Ishikawa (cell line): ENCODE measurements around the gene TMEM217.

ENCODE experiments used
- CEBPB ChIP-seq: IDR thresholded peaks from 2 replicates; pipeline ENCODE4 v1.6.1; 2012
- CREB1 ChIP-seq: IDR thresholded peaks from 2 replicates; pipeline ENCODE4 v1.6.1; 2012; ENCODE audit warnings: low read depth
- EGR1 ChIP-seq: IDR thresholded peaks from 2 replicates; pipeline ENCODE4 v1.6.1; 2012
- EP300 ChIP-seq: IDR thresholded peaks from 2 replicates; pipeline ENCODE4 v1.6.1; 2012; ENCODE audit warnings: borderline replicate concordance
- NFIC ChIP-seq: IDR thresholded peaks from 2 replicates; pipeline ENCODE4 v1.6.1; 2012
- RAD21 ChIP-seq: IDR thresholded peaks from 2 replicates; pipeline ENCODE4 v1.6.1; 2012; ENCODE audit warnings: low read depth
- TCF12 ChIP-seq: IDR thresholded peaks from 2 replicates; pipeline ENCODE4 v1.6.1; 2012; ENCODE audit warnings: low read depth
- YY1 ChIP-seq: IDR thresholded peaks from 2 replicates; pipeline ENCODE4 v1.6.1; 2012; ENCODE audit warnings: low read depth
- ZBTB7A ChIP-seq: IDR thresholded peaks from 2 replicates; pipeline ENCODE4 v1.6.1; 2012; ENCODE audit warnings: low read depth
- TF ChIP-seq, protein P1 (sequence below): IDR thresholded peaks from 2 replicates; pipeline ENCODE4 v1.6.1; 2012
- TF ChIP-seq, protein P2 (sequence below): IDR thresholded peaks from 2 replicates; pipeline ENCODE4 v1.6.1; 2012; ENCODE audit warnings: low read depth, mild to moderate bottlenecking

TMEM217 gene

DNA sequence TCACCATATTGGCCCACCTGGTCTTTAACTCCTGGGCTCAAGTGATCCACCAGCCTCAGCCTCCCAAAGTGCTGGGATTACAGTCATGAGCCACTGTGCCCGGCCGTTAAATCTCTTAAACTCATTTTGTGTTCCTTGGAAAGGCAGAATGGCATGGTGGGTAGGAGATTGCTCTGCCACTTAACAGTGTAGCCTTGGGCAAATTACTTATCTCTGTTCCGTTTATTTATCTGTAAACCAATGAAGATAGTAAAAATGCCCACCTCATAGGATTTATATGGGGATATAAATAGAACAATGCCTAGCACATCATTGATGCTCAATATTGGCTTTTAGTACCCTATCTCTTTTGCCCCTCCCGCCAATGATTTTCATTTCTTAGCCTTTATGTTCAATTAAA lies 95.2 kb downstream of the TMEM217 start:
- TF ChIP-seq TCF12 (no peak), EP300 (no peak), CEBPB (no peak), RAD21 (no peak), NFIC (no peak), EGR1 (no peak), YY1 (no peak), CREB1 (no peak), ZBTB7A (no peak)
- TF ChIP-seq, protein P1, sequence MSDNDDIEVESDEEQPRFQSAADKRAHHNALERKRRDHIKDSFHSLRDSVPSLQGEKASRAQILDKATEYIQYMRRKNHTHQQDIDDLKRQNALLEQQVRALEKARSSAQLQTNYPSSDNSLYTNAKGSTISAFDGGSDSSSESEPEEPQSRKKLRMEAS, result no peak
- TF ChIP-seq, protein P2, sequence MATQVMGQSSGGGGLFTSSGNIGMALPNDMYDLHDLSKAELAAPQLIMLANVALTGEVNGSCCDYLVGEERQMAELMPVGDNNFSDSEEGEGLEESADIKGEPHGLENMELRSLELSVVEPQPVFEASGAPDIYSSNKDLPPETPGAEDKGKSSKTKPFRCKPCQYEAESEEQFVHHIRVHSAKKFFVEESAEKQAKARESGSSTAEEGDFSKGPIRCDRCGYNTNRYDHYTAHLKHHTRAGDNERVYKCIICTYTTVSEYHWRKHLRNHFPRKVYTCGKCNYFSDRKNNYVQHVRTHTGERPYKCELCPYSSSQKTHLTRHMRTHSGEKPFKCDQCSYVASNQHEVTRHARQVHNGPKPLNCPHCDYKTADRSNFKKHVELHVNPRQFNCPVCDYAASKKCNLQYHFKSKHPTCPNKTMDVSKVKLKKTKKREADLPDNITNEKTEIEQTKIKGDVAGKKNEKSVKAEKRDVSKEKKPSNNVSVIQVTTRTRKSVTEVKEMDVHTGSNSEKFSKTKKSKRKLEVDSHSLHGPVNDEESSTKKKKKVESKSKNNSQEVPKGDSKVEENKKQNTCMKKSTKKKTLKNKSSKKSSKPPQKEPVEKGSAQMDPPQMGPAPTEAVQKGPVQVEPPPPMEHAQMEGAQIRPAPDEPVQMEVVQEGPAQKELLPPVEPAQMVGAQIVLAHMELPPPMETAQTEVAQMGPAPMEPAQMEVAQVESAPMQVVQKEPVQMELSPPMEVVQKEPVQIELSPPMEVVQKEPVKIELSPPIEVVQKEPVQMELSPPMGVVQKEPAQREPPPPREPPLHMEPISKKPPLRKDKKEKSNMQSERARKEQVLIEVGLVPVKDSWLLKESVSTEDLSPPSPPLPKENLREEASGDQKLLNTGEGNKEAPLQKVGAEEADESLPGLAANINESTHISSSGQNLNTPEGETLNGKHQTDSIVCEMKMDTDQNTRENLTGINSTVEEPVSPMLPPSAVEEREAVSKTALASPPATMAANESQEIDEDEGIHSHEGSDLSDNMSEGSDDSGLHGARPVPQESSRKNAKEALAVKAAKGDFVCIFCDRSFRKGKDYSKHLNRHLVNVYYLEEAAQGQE, result no peak
